GM19035 (cell line): ENCODE results near the gene EHD4.

ENCODE experiments used
- ATAC-seq: cut with Tn5 transposase; IDR thresholded peaks from one replicate; pipeline ENCODE4 v1.9.1; 2021; ENCODE audit not compliant: unreplicated experiment

The EHD4 gene

GRCh38 chr15:41847206-41847605 is 125.2 kb downstream of the EHD4 start:
- no peak for ATAC-seq
